Gastrocnemius medialis (tissue), 4 donors: ENCODE data around the gene TANC1. TPM values are rescaled to one million over a fixed set of nuclear protein-coding genes. Genes with fewer than 3 reads are reported as not detected.
A peak's percentile ranks its signal among the peaks of the same experiment; 100 is the strongest.

Experiments used
- ATAC-seq, 2 donors: fragments of 150-250 bp; one replicate each; pipeline ENCODE4 v1.9.1; 2016
- DNase-seq, 2 donors: peaks; one replicate each; pipeline ENCODE4 v3.0.0-alpha.2; 2019
- H3K27ac ChIP-seq, 4 donors: fragments of 200-600 bp; sonication (generic); 1 replicate in 1 of 4; 2 replicates in 3 of 4; pipeline ENCODE4 v1.5.1; 2016 to 2018; ENCODE audit warnings: mild to moderate bottlenecking in 2 of 4, moderate library complexity in 1 of 4
- H3K27me3 ChIP-seq, 3 donors: fragments of 200-600 bp; sonication (generic) in 2 of 3; 1 replicate in 1 of 3; 2 replicates in 2 of 3; pipeline versions ENCODE4 v1.5.1 to v1.6.0; 2016 to 2019; ENCODE audit warnings: mild to moderate bottlenecking in 1 of 3, moderate library complexity in 1 of 3
- H3K36me3 ChIP-seq, 2 donors: fragments of 200-600 bp; sonication (generic) in 1 of 2; one replicate each; pipeline ENCODE4 v1.5.1; 2017 to 2018
- H3K4me1 ChIP-seq, 2 donors: fragments of 200-600 bp; sonication (generic) in 1 of 2; one replicate each; pipeline ENCODE4 v1.5.1; 2016 to 2017; ENCODE audit warnings: mild to moderate bottlenecking in 2 of 2
- H3K4me3 ChIP-seq, 4 donors: fragments of 200-600 bp; sonication (generic) in 3 of 4; 1 replicate in 1 of 4; 2 replicates in 3 of 4; pipeline ENCODE4 v1.5.1; 2016 to 2019; ENCODE audit warnings: mild to moderate bottlenecking in 2 of 4
- H3K9me3 ChIP-seq, 3 donors: fragments of 200-600 bp; sonication (generic) in 2 of 3; 1 replicate in 1 of 3; 2 replicates in 2 of 3; pipeline ENCODE4 v1.5.1; 2016 to 2019
- POLR2A ChIP-seq, 2 donors: fragments of 450-650 bp; IDR thresholded peaks; one replicate each; pipeline ENCODE4 v1.6.1; 2017; ENCODE audit warnings: antibody characterized with exemption in 2 of 2, mild to moderate bottlenecking in 2 of 2, moderate library complexity in 2 of 2
- in situ Hi-C, 4 donors: fragments of 200-750 bp; cut with MboI; loops; one replicate each; pipeline versions ENCODE4 v1.15.0 to v1.8.0; 2017; ENCODE audit warnings: low sequenced_read_pairs in 4 of 4
- intact Hi-C: fragments of 100-400 bp; cut with DNase I; formaldehyde crosslinking; loops from one replicate; pipeline ENCODE4 v1.15.1; 2023; ENCODE audit warnings: low total_unique reads
- total RNA-seq, 4 donors: library from RNA; depleted of rRNA; stranded (reverse); fragments of >200 nt; gene quantifications; one replicate each; pipeline versions ENCODE4 v1.1.0 to v1.2.3, GENCODE V29; 2016
- TF ChIP-seq, protein P1 (sequence below), 5 experiments: fragments of 450-650 bp in 3 of 5; fragments of 200-600 bp in 2 of 5; sonication (generic) in 2 of 5; IDR thresholded peaks in 4 of 5; conservative IDR thresholded peaks in 1 of 5; 1 replicate in 4 of 5; 2 replicates in 1 of 5; pipeline ENCODE4 v1.5.1; 2016 to 2019; ENCODE audit warnings: antibody characterized with exemption in 5 of 5, mild to moderate bottlenecking in 3 of 5, moderate library complexity in 3 of 5

TANC1 gene
- total RNA-seq, 4 donors from 2014 or later, result 5.1 to 9.9 (median 5.4) TPM

DNA sequence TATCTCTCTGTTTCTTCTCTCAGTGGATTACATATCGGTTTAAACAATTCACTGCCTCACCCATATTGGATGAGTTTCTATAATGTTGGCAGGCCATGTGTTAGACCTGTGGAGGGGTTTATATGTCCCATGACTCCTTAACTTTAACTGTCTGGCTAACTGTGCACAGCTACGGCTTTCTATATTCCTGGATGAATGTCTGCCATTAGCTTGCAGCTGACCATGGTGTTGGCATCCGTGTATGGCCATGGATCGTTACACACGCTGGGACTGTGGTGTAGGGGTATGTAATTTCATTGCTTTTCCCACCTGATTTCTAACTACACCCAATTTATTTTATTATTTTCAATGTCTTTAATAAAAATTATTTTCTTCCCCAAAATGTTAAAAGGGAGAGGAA, 3.3 kb upstream of the TANC1 start:
- Histone ChIP-seq H3K4me1 (peaks cover 6 to 8% of the 10 kb centered on the region in 2 donors), H3K9me3 (no peaks in the 10 kb centered on the region), H3K4me3 (no peak overlapping the region), H3K27ac (no peak overlapping the region), H3K27me3 (no peaks in the 10 kb centered on the region), H3K36me3 (no peaks in the 10 kb centered on the region)
- no peak for DNase-seq
- TF ChIP-seq, protein P1, sequence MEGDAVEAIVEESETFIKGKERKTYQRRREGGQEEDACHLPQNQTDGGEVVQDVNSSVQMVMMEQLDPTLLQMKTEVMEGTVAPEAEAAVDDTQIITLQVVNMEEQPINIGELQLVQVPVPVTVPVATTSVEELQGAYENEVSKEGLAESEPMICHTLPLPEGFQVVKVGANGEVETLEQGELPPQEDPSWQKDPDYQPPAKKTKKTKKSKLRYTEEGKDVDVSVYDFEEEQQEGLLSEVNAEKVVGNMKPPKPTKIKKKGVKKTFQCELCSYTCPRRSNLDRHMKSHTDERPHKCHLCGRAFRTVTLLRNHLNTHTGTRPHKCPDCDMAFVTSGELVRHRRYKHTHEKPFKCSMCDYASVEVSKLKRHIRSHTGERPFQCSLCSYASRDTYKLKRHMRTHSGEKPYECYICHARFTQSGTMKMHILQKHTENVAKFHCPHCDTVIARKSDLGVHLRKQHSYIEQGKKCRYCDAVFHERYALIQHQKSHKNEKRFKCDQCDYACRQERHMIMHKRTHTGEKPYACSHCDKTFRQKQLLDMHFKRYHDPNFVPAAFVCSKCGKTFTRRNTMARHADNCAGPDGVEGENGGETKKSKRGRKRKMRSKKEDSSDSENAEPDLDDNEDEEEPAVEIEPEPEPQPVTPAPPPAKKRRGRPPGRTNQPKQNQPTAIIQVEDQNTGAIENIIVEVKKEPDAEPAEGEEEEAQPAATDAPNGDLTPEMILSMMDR (IDR thresholded peaks at IDR 0.05 in 4 of 5, conservative IDR thresholded peaks at IDR 0.05 in 1 of 5), result no peak
- no peak for TF ChIP-seq POLR2A (IDR thresholded peaks at IDR 0.05)
- in situ Hi-C loops (no loop called here), intact Hi-C loops (no loop called here)
- no peak for ATAC-seq

DNA sequence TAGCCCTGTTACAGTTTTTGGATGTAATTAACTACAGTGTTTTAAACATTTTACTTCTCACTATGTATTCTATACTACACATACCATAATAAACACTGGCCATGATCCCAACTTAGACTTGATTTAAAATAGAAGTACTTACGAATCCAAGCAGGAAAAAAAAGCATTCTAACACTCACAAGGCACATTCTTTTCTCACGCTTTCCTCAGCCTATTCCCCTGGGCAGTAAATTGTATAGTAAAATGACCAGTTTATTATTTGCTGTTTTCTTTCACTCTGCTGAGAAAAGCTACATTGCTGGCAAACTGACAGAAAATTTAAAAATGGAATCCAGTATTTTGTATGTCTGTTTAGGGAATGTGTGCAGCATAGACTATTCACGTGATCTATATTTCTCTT, 2.8 kb upstream of the TANC1 start:
- H3K9me3 ChIP-seq, result no peaks in the 10 kb centered on the region
- in situ Hi-C loops (no loop called here), intact Hi-C loops (no loop called here)
- H3K4me3 ChIP-seq, result no peak overlapping the region
- H3K4me1 ChIP-seq, result peaks cover 11 to 13% of the 10 kb centered on the region in 2 donors
- no peaks in the 10 kb centered on the region for H3K36me3 ChIP-seq
- H3K27ac ChIP-seq, result no peak overlapping the region
- TF ChIP-seq, protein P1 (IDR thresholded peaks at IDR 0.05 in 4 of 5, conservative IDR thresholded peaks at IDR 0.05 in 1 of 5), result no peak
- no peak for TF ChIP-seq POLR2A (IDR thresholded peaks at IDR 0.05)
- no peaks in the 10 kb centered on the region for H3K27me3 ChIP-seq
- DNase-seq (no peak), ATAC-seq (no peak)

DNA sequence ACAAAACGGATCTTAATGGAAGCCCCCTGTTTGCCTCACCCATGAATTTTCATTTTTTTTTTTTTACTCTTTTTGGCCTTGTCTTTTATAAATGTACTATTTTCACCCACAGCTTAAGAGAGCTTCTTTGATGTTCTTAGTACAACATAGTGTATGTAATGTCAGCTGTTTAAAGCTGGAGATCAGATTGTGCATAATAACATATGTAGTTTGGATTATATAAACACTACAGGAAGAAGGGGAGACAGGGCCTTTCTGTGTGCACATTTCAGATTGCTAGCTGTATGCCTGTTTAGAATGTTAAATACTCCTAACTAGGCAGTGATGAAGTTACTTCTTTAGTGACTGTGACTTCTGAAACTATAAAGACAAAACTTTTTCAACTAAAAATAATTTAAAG, 2.1 kb upstream of the TANC1 start:
- Histone ChIP-seq H3K9me3 (no peaks in the 10 kb centered on the region), H3K4me1 (peaks cover 18 to 20% of the 10 kb centered on the region in 2 donors), H3K4me3 (no peak overlapping the region), H3K27me3 (no peaks in the 10 kb centered on the region), H3K36me3 (no peaks in the 10 kb centered on the region), H3K27ac (no peak overlapping the region)
- no peak for DNase-seq
- ATAC-seq, result no peak
- in situ Hi-C loops (no loop called here), intact Hi-C loops (no loop called here)
- no peak for TF ChIP-seq POLR2A (IDR thresholded peaks at IDR 0.05)
- TF ChIP-seq, protein P1 (IDR thresholded peaks at IDR 0.05 in 4 of 5, conservative IDR thresholded peaks at IDR 0.05 in 1 of 5), result no peak

DNA sequence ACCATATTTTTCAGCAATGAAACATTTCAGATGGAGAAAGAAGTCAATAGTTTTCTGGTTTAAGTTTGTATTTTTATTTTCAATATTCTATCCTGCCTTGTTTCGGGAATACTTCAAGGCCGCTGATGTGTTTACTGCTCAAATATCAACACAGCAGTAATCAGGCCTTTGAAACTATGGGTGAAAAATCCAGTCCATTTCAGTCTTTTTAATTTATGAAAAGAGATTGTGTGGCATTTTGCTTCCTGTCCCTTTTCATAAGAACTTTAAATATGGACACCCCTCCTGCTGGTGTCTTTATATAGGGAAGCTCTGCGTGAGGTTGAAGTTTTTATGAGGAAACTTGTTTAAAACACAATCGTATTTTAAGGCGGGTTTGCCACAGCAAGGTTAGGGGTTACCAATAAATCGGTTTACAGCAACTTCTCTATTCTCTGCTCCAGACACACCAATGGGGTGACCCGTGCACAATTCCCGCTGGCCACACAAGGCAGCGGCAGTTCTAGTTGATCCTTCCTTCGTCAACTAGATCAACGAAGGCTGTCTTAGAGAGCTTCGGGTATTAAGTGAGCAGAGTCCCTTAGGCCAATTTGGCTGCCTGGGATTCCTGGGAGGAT, 1.2 kb upstream of the TANC1 start:
- no peaks in the 10 kb centered on the region for H3K9me3 ChIP-seq
- intact Hi-C loops, result no loop called here
- TF ChIP-seq, protein P1 (IDR thresholded peaks at IDR 0.05 in 4 of 5, conservative IDR thresholded peaks at IDR 0.05 in 1 of 5), result no peak
- no peak for TF ChIP-seq POLR2A (IDR thresholded peaks at IDR 0.05)
- ATAC-seq (peak in 1 of 2 donors; percentile 2), DNase-seq (no peak)
- in situ Hi-C loops, result no loop called here
- H3K27me3 ChIP-seq, result no peaks in the 10 kb centered on the region
- no peaks in the 10 kb centered on the region for H3K36me3 ChIP-seq
- peaks cover 20% of the 10 kb centered on the region in 2 donors for H3K4me1 ChIP-seq
- peak overlapping the region; percentile 69 to 87 (median 82) for H3K4me3 ChIP-seq
- H3K27ac ChIP-seq, result peak overlapping the region; percentile 70 to 84 (median 80)
